GM12864 (cell line): ENCODE results near the gene NOL9.
A peak's percentile ranks its signal among the peaks of the same experiment; 100 is the strongest.
"Not testable (repeated sequence)": the region's sequence is repeated elsewhere in the genome, so short reads cannot be mapped to it uniquely, and the experiment has no call there.

ENCODE experiments used
- DNase-seq: peaks from one replicate; pipeline ENCODE4 v3.0.0-alpha.2; 2011; ENCODE audit warnings: low read depth
- H3K4me3 ChIP-seq: 2 replicates; pipeline ENCODE4 v1.5.1; 2011; ENCODE audit warnings: mild to moderate bottlenecking, low read depth, low read length, control low read depth
- TF ChIP-seq, protein P1 (sequence below): IDR thresholded peaks from 2 replicates; pipeline ENCODE4 v1.5.1; 2011; ENCODE audit warnings: low read depth, mild to moderate bottlenecking, moderate library complexity, low read length, control low read depth, inconsistent platforms; ENCODE audit errors: missing control alignments

NOL9 gene

DNA sequence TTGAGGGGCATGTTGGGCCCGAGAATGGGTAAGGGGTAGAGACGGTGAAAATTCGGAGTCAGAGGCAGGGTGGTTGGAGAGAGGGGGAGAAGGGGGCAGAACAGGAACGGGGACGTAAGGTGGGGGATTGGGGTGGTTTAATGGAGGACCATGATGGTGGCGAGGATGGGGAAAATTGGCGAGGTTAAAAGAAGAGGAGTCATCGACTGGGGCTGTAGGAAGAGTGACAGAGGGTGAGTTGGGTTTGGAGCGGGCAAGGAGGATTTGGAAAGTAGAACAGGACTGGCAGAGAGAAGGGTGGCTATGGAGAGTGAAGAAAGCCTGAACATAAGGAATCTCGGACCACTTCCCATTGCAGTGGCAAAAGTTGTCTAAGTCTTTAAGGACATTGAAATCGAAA, 14.7 kb upstream of the NOL9 start:
- H3K4me3 ChIP-seq, result no peak overlapping the region
- no peak for DNase-seq
- TF ChIP-seq, protein P1, sequence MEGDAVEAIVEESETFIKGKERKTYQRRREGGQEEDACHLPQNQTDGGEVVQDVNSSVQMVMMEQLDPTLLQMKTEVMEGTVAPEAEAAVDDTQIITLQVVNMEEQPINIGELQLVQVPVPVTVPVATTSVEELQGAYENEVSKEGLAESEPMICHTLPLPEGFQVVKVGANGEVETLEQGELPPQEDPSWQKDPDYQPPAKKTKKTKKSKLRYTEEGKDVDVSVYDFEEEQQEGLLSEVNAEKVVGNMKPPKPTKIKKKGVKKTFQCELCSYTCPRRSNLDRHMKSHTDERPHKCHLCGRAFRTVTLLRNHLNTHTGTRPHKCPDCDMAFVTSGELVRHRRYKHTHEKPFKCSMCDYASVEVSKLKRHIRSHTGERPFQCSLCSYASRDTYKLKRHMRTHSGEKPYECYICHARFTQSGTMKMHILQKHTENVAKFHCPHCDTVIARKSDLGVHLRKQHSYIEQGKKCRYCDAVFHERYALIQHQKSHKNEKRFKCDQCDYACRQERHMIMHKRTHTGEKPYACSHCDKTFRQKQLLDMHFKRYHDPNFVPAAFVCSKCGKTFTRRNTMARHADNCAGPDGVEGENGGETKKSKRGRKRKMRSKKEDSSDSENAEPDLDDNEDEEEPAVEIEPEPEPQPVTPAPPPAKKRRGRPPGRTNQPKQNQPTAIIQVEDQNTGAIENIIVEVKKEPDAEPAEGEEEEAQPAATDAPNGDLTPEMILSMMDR, result no peak

DNA sequence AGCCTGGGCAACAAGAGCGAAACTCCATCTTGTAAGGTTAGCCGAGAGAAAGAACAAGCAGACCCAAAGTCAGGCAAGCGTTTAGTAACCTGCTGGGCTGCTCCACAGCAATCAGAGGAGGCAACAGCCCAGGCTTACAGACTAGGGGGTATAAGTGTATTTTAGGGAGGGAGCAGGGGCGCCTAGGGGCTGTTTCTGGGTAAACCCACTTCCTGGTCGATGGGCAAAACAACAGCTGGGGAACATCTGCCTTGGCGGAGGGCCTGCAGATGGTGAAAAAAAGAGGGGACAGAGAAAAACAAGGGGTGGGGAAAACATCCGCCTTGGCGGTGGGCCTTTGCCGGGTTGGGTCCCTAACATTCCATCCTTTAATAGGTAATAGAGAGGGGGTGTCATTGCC, 6.0 kb upstream of the NOL9 start:
- DNase-seq, result no peak
- TF ChIP-seq, protein P1, result no peak
- H3K4me3 ChIP-seq, result no peak overlapping the region

DNA sequence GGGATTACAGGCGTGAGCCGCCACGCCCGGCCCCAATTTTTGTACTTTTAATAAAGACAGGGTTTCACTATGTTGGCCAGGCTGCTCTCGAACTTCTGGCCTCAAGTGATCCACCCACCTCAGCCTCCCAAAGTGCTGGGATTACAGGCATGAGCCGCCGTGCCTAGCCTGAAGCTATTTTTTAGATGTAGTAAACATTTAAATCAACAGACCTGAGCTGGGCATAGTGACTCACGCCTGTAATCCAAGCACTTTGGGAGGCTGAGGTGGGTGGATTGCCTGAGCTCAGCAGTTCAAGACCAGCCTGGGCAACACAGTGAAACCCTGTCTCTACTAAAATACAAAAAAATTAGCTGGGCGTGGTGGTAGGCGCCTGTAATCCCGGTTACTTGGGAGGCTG, 4.8 kb upstream of the NOL9 start:
- H3K4me3 ChIP-seq, DNase-seq: not testable (repeated sequence)

DNA sequence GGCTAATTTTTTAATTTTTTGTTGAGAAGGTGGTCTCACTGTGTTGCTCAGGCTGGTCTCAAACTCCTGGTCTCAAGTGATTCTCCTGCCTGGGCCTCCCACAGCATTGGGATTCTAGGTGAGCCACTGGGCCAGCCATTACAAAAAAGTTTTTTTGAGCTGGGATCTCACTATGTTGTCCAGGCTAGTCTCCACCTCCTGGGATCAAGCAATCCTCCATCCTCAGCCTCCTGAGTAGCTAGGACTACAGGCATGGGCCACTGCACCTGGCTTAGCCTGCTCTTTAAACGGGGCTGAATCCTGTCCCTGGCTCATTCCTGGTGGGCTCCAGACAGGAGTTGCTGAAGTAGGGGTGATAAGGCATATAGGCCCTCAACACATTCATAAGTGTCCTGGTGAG, 3.3 kb upstream of the NOL9 start:
- TF ChIP-seq, protein P1, result no peak
- DNase-seq, result no peak
- H3K4me3 ChIP-seq, result no peak overlapping the region

DNA sequence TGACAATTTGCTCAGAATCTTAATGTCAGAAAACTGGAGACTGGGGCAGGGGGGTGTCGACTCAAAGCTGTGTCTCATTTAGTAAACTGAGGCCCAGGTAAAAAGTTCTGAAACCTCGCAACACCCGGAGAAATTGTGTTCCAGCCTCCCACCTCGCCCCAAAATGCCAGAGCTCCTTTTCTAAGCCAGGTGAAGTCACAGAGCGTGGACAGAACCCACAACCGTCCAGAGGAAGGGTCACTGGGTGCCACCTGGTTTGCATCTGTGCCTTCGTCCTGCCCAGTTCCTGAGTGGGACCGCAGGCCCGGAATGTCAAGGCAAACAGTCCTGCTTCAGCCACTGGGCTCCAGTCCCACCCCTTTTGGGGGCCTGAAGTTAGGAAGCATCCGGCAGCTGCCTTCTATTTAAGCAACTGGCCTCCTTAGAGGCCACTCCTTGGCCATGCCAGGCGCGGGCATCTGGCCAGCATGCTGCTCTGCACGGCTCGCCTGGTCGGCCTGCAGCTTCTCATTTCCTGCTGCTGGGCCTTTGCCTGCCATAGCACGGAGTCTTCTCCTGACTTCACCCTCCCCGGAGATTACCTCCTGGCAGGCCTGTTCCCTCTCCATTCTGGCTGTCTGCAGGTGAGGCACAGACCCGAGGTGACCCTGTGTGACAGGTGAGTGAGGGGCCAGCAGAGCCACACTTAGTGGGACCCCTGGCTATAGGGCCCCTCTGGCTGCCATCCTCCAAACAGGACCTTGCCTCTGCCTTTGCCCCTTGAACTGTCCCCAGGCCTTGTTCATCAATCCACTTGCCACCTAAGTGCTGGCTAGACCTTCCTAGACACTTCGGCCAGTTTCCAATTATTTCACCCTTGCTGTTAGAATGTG, 830 bp upstream of the NOL9 start, which contains the start of gene TAS1R1:
Gene TAS1R1, plus strand, starts transcription at position 401 of the 872 bp plus-strand sequence. Its CDS starts 67 bp downstream, at position 468.
- TF ChIP-seq, protein P1, result no peak
- peak within 1 kb of the TSS; percentile 96 for H3K4me3 ChIP-seq
- DNase-seq, result no peak

DNA sequence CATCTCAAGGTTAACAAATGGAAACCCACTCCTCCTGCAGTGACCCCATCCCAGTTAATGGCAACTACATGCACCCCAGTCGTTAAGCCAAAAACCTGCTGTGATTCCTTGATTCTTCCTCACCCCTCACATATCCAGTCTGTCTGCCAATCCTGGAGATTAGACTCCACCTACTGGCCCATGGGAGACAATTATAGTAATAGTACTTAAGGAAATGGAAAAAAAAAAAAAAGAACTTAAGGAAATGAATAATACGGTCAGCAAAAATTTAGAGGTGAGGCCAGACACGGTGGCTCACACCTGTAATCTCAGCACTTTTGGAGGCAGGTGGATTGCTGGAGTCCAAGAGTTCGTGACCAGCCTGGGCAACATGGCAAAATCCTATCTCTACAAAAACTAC, 7.0 kb downstream of the NOL9 start:
- TF ChIP-seq, protein P1, result no peak
- no peak for DNase-seq
- no peak overlapping the region for H3K4me3 ChIP-seq

DNA sequence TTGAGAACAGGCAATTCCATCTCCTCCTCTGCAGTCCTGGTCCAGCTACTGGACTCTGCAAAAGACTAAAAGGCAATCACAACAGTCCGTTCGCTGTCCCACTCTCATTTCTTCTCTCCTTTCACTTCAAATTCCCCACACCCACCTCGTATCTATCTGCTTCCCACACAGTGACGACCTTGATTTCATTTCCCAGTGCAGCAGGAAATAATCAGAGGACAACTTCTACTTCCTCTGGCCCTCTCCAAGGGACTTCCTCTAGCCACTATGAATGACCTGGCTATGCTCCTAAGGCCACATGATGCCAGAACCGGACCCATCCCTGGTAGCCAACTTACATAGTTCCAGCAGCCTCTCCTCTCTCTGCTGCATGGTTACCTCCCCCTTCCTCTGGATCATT, 8.0 kb downstream of the NOL9 start:
- no peak for DNase-seq
- H3K4me3 ChIP-seq, result no peak overlapping the region
- TF ChIP-seq, protein P1, result no peak
